ENCODE data around the gene RPAP3.

RPAP3 gene

GRCh38 chr12:47615711-47616110 is 90.1 kb downstream of the RPAP3 start:
- no peak overlapping the region for H3K27ac ChIP-seq
- H3K4me3 ChIP-seq, result no peak overlapping the region
- DNase-seq, result no peak
- H3K9me3 ChIP-seq, result peaks cover 0 to 8% (median 0%) of the 10 kb centered on the region in 3 donors
- no peaks in the 10 kb centered on the region for H3K4me1 ChIP-seq
- intact Hi-C loops (cut with DNase I; ENCODE audit: low total_unique reads), result no loop called here
- TF ChIP-seq CTCF (IDR thresholded peaks at IDR 0.05), result no peak
- no peaks in the 10 kb centered on the region for H3K27me3 ChIP-seq
- H3K36me3 ChIP-seq, result peaks cover 0 to 5% (median 0%) of the 10 kb centered on the region in 3 donors

- Histone ChIP-seq H3K27me3 (no peaks in the 10 kb centered on the region), H3K4me3 (no peak overlapping the region), H3K9me3 (peaks cover 0 to 8% (median 0%) of the 10 kb centered on the region in 3 donors), H3K27ac (no peak overlapping the region), H3K4me1 (no peaks in the 10 kb centered on the region), H3K36me3 (peaks cover 0 to 5% (median 0%) of the 10 kb centered on the region in 3 donors)
- no peak for TF ChIP-seq CTCF (IDR thresholded peaks at IDR 0.05)
- DNase-seq, result no peak
- intact Hi-C loops (cut with DNase I; ENCODE audit: low total_unique reads), result no loop called here
Measured at GRCh38 chr12:47614521-47614920, 91.3 kb downstream of the RPAP3 start.

GRCh38 chr12:47612953-47613352 is 92.9 kb downstream of the RPAP3 start:
- intact Hi-C loops (cut with DNase I; ENCODE audit: low total_unique reads), result no loop called here

GRCh38 chr12:47611906-47612305 is 93.9 kb downstream of the RPAP3 start:
- DNase-seq, result no peak
- Histone ChIP-seq H3K27me3 (no peaks in the 10 kb centered on the region), H3K9me3 (peaks cover 0 to 8% (median 4%) of the 10 kb centered on the region in 3 donors), H3K36me3 (peaks cover 0 to 5% (median 0%) of the 10 kb centered on the region in 3 donors), H3K4me3 (no peak overlapping the region), H3K27ac (no peak overlapping the region), H3K4me1 (no peaks in the 10 kb centered on the region)
- intact Hi-C loops (cut with DNase I; ENCODE audit: low total_unique reads), result no loop called here
- TF ChIP-seq CTCF (IDR thresholded peaks at IDR 0.05), result no peak

More at GRCh38 chr12:47612953-47613352, 92.9 kb downstream of the RPAP3 start:
- TF ChIP-seq CTCF (IDR thresholded peaks at IDR 0.05), result no peak
- Histone ChIP-seq H3K27ac (no peak overlapping the region), H3K4me1 (no peaks in the 10 kb centered on the region), H3K4me3 (no peak overlapping the region), H3K36me3 (peaks cover 0 to 5% (median 0%) of the 10 kb centered on the region in 3 donors), H3K27me3 (no peaks in the 10 kb centered on the region), H3K9me3 (peaks cover 0 to 8% (median 0%) of the 10 kb centered on the region in 3 donors)
- no peak for DNase-seq
